Stomach (tissue), 9 donors: ENCODE results near the gene TOX2. TPM values are rescaled to one million over a fixed set of nuclear protein-coding genes. Genes with fewer than 3 reads are reported as not detected.

Source experiments
- DNase-seq, 2 donors: peaks; one replicate each; pipeline versions ENCODE4 v3.0.0 to v3.0.0-alpha.2; 2013 to 2019
- H3K27ac ChIP-seq, 5 donors: fragments of 200-600 bp in 4 of 5; sonication (generic) in 4 of 5; one replicate each; pipeline ENCODE4 v1.5.1; 2013 to 2019; ENCODE audit warnings: mild to moderate bottlenecking in 1 of 5, moderate library complexity in 1 of 5
- H3K27me3 ChIP-seq, 3 donors: fragments of 200-600 bp; sonication (generic); one replicate each; pipeline ENCODE4 v1.5.1; 2017 to 2019; ENCODE audit warnings: mixed run types in 1 of 3
- H3K36me3 ChIP-seq, 4 donors: fragments of 200-600 bp; sonication (generic); 1 replicate in 3 of 4; 2 replicates in 1 of 4; pipeline ENCODE4 v1.5.1; 2016 to 2019
- H3K4me1 ChIP-seq, 4 donors: fragments of 200-600 bp; sonication (generic); one replicate each; pipeline ENCODE4 v1.5.1; 2016 to 2019
- H3K4me3 ChIP-seq, 4 donors: fragments of 200-600 bp; sonication (generic) in 3 of 4; one replicate each; pipeline ENCODE4 v1.5.1; 2016 to 2019; ENCODE audit warnings: mild to moderate bottlenecking in 1 of 4
- H3K9me3 ChIP-seq, 4 donors: fragments of 200-600 bp; sonication (generic); one replicate each; pipeline ENCODE4 v1.5.1; 2016 to 2019
- CTCF ChIP-seq, 7 experiments: fragments of 450-650 bp in 4 of 7; fragments of 200-600 bp in 3 of 7; sonication (generic) in 3 of 7; IDR thresholded peaks; one replicate each; pipeline ENCODE4 v1.5.1; 2016 to 2019; ENCODE audit warnings: antibody characterized with exemption in 7 of 7, control low read depth in 2 of 7, mild to moderate bottlenecking in 1 of 7
- EP300 ChIP-seq: sonication (generic); formaldehyde crosslinking; IDR thresholded peaks from one replicate; pipeline ENCODE4 v1.6.1; 2017; ENCODE audit warnings: antibody characterized with exemption
- POLR2A ChIP-seq, 4 donors: fragments of 450-650 bp; IDR thresholded peaks; one replicate each; pipeline ENCODE4 v1.6.1; 2016; ENCODE audit warnings: antibody characterized with exemption in 4 of 4, control low read depth in 2 of 4, mild to moderate bottlenecking in 1 of 4, moderate library complexity in 1 of 4
- POLR2AphosphoS5 ChIP-seq, 3 donors: sonication (generic); formaldehyde crosslinking; IDR thresholded peaks; one replicate each; pipeline ENCODE4 v1.6.1; 2016; ENCODE audit warnings: antibody characterized with exemption in 3 of 3
- WGBS, 5 donors: extraction: QIAGEN DNeasy Blood & Tissue Kit in 3 of 5; methylation state at CpG; one replicate each; pipeline versions ENCODE4 v1.1.5 to v1.1.7; 2013 to 2018; 5-methylcytosine and 5-hydroxymethylcytosine counted together
- intact Hi-C: fragments of 100-400 bp; cut with DNase I; formaldehyde crosslinking; loops from one replicate; pipeline ENCODE4 v1.15.1; 2023; ENCODE audit warnings: low total_unique reads
- polyA plus RNA-seq, 3 donors: library from polyadenylated mRNA; stranded (reverse); fragments of 200-250 nt; gene quantifications; one replicate each; pipeline ENCODE4 v1.2.3, GENCODE V29; 2013
- total RNA-seq, 5 donors: library from RNA; depleted of rRNA; stranded (reverse); fragments of >200 nt; gene quantifications; one replicate each; pipeline versions ENCODE4 v1.1.0 to v1.2.3, GENCODE V29; 2014 to 2016
- donor health status: healthy with polysubstance abuse.
- donor health status: Bipolar disorder and iron deficiency.
- donor health status: healthy.

Gene TOX2
- total and polyA plus RNA-seq, 8 donors = 0.87 to 20.2 (median 7.0) TPM; not detected in 1

GRCh38 chr20:43987531-43987930 is 72.9 kb downstream of the TOX2 start:
- Histone ChIP-seq H3K9me3 (peaks cover 0 to 14% (median 5%) of the 10 kb centered on the region in 4 donors), H3K36me3 (no peaks in the 10 kb centered on the region), H3K27me3 (no peaks in the 10 kb centered on the region), H3K27ac (no peak overlapping the region), H3K4me3 (no peak overlapping the region), H3K4me1 (peaks cover 0 to 11% (median 0%) of the 10 kb centered on the region in 4 donors)
- no peak for TF ChIP-seq POLR2A (IDR thresholded peaks at IDR 0.05)
- intact Hi-C loops = no loop called here
- no peak for DNase-seq
- 47 to 73% (median 65%) methylated on average over 4 of the region's 4 CpGs for WGBS, 5 donors

- Histone ChIP-seq H3K4me1 (peaks cover 0 to 3% (median 0%) of the 10 kb centered on the region in 4 donors), H3K4me3 (no peak overlapping the region), H3K9me3 (peaks cover 0 to 14% (median 5%) of the 10 kb centered on the region in 4 donors), H3K27me3 (no peaks in the 10 kb centered on the region), H3K36me3 (no peaks in the 10 kb centered on the region), H3K27ac (no peak overlapping the region)
- TF ChIP-seq POLR2AphosphoS5 (IDR thresholded peaks at IDR 0.05) (no peak), CTCF (IDR thresholded peaks at IDR 0.05) (no peak), POLR2A (IDR thresholded peaks at IDR 0.05) (no peak), EP300 (no peak)
- 45 to 71% (median 66%) methylated on average over 2 of the region's 2 CpGs for WGBS, 5 donors
- intact Hi-C loops = no loop called here
- no peak for DNase-seq
Observed at GRCh38 chr20:43988451-43988850, 73.8 kb downstream of the TOX2 start.

- Histone ChIP-seq H3K4me1 (no peaks in the 10 kb centered on the region), H3K27me3 (no peaks in the 10 kb centered on the region), H3K9me3 (peaks cover 0 to 14% (median 5%) of the 10 kb centered on the region in 4 donors), H3K4me3 (no peak overlapping the region), H3K36me3 (no peaks in the 10 kb centered on the region), H3K27ac (no peak overlapping the region)
- DNase-seq = no peak
- intact Hi-C loops = no loop called here
- WGBS, 5 donors = 71 to 85% (median 76%) methylated on average over 1 of the region's 1 CpG
- TF ChIP-seq POLR2AphosphoS5 (IDR thresholded peaks at IDR 0.05) (no peak), CTCF (IDR thresholded peaks at IDR 0.05) (no peak), POLR2A (IDR thresholded peaks at IDR 0.05) (no peak), EP300 (no peak)
Observed at GRCh38 chr20:43988867-43989266, 74.2 kb downstream of the TOX2 start.

GRCh38 chr20:43991261-43991660 is 76.6 kb downstream of the TOX2 start:
- no peak for DNase-seq
- 89 to 96% (median 91%) methylated on average over 5 of the region's 5 CpGs for WGBS, 5 donors
- intact Hi-C loops = no loop called here
- TF ChIP-seq POLR2A (IDR thresholded peaks at IDR 0.05) = no peak
- no peak for TF ChIP-seq EP300
- no peak for TF ChIP-seq POLR2AphosphoS5 (IDR thresholded peaks at IDR 0.05)
- TF ChIP-seq CTCF (IDR thresholded peaks at IDR 0.05) = no peak
- no peaks in the 10 kb centered on the region for H3K36me3 ChIP-seq
- H3K27ac ChIP-seq = no peak overlapping the region
- H3K9me3 ChIP-seq = peaks cover 0 to 14% (median 5%) of the 10 kb centered on the region in 4 donors
- no peaks in the 10 kb centered on the region for H3K4me1 ChIP-seq
- H3K4me3 ChIP-seq = no peak overlapping the region
- H3K27me3 ChIP-seq = peaks cover 0 to 6% (median 0%) of the 10 kb centered on the region in 3 donors

GRCh38 chr20:43991982-43992381 is 77.3 kb downstream of the TOX2 start:
- 74 to 77% (median 76%) methylated on average over 11 of the region's 11 CpGs for WGBS, 5 donors
- Histone ChIP-seq H3K9me3 (peaks cover 0 to 14% (median 5%) of the 10 kb centered on the region in 4 donors), H3K27me3 (peaks cover 0 to 6% (median 0%) of the 10 kb centered on the region in 3 donors), H3K27ac (no peak overlapping the region), H3K4me1 (no peaks in the 10 kb centered on the region), H3K4me3 (no peak overlapping the region), H3K36me3 (no peaks in the 10 kb centered on the region)
- TF ChIP-seq POLR2AphosphoS5 (IDR thresholded peaks at IDR 0.05) (no peak), EP300 (no peak), CTCF (IDR thresholded peaks at IDR 0.05) (no peak), POLR2A (IDR thresholded peaks at IDR 0.05) (no peak)
- intact Hi-C loops = no loop called here
- DNase-seq = no peak
